Posterior vena cava (tissue), 2 donors: Measurements from ENCODE around the gene ARHGAP32. TPM values are rescaled to one million over a fixed set of nuclear protein-coding genes. Genes with fewer than 3 reads are reported as not detected.
A peak's percentile ranks its signal among the peaks of the same experiment; 100 is the strongest.

Experiments used
- DNase-seq: peaks from one replicate; pipeline ENCODE4 v3.0.0-alpha.2; 2020; ENCODE audit warnings: low spot score
- intact Hi-C, 2 donors: fragments of 100-400 bp; cut with DNase I; formaldehyde crosslinking; loops; one replicate each; pipeline versions ENCODE4 v1.14.1 to v1.14.2; 2022 to 2023
- total RNA-seq, 2 donors: library from RNA; stranded (reverse); fragmentation: NEBNext Ultra II Directional; extraction: Animal tissue kit (Norgen Biotek cat#: 25700); gene quantifications; one replicate each; pipeline ENCODE4 v1.2.1, GENCODE V29; 2021
- donor health status: DM: yes; HTN: yes; CAD: no.
- donor health status: DM: yes; HTN: yes; CAD: no.

The ARHGAP32 gene
- total RNA-seq, 2 donors from 2014 or later: 9.9 to 14.5 TPM

DNA sequence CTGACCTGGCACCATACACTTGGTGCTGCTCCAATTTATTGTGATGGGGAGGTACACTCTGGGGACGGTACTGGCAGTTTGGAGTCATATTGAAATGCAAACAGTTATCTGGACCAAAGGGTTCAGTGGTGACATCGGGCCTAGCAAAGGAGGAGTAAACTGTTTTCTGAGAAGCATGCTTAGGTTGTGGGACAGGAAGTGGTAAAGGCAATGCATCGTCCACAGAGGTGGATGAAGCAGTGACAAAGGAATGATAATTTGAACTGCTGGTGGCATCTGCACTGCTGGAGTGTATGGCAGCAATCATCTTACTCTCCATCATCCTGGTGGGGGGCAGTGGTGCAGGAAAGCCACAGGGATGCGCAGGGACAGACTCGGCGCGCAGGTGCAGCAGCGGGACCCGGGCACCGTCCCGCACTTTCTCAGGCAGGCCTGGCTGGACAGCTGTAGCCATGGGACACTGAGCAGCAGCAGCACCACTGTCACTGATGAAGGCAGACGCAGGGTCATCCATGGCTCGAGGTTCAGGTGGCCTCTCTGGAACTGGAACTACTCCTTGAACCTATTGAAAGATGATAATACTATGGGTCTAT is 221.4 kb downstream of the ARHGAP32 start:
- intact Hi-C loops: no loop called here

DNA sequence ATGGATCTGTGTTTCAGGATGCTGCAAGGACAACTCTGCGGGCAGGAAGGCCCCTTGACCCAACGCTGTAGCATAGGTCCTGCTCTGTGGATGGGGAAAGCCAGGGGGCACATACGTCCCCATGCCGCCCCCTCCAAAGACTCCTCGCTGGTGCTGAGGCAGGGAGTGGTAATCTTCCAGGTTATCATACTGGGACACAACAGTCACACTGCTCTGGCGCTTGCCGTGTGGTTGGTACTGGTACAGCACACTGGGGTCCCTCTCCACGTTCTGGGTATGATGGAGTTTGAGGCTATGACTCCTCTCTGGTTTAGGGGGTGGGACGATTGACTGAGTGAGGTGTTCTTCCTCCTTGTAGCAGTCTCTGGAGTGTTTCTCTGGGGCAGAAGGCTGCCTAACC is 223.2 kb downstream of the ARHGAP32 start:
- intact Hi-C loops: no loop called here

More for the DNA sequence above, 221.4 kb downstream of the ARHGAP32 start:
- no peak for DNase-seq

DNA sequence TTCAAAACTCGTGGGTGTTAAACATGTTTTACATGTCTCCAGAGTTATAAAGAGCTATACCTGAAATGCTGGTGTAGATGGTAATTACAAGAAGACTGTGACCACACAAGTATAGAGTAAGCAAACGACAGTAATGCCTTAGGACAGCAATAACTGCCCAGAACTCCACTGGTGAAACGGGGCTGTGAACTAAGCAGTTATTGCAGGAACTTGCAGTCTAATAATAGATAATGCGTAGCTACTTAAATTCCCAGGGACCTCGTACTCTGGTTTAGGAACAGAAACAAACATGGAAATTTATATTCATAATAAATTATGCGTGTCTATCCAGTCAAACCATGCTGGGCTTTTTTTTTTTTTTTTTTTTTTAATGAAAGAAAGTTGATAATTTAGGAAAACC is 224.5 kb downstream of the ARHGAP32 start:
- DNase-seq: no peak
- intact Hi-C loops: no loop called here

More for the DNA sequence above, 223.2 kb downstream of the ARHGAP32 start:
- no peak for DNase-seq

DNA sequence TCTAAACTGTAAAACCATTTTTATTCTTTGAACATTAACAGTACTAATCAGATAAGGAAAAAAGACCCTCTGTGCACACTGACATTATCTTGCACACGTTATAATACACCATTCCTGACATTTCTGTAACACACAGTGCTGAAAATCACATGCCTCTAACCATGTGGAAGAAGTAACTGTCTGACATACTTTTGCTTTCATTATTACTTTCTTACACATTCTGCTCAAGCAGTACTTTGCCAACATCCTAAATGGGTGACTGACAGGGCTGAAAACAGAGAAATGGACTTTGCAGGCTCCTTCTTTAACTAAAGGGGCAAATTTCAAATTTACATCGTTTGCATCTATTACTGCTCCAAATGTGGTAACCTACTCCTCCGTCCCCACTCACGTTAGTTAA is 226.6 kb downstream of the ARHGAP32 start:
- DNase-seq: no peak
- intact Hi-C loops: no loop called here

DNA sequence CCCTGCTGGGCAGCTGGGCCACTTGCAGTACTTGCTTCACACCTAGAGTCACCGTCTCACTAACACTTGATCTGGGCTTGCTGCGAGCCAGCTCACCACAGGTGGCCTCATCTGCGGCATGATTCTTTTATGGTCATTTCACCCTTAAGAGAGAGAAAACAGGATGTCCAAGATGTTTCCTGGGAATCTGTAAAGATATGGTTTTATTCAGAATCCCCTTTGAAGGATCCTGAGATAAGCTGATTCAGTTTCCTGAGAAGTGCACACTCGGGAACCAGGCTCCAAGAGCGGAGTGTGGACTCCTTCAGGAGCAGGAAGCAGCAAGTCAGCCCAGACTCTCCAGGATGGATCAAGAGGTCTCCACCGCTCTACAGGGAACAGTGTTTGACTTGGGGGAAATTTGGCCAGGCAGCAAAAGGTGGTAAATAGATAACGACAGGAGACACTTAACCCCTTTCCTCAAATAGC is 227.6 kb downstream of the ARHGAP32 start:
- no peak for DNase-seq
- intact Hi-C loops: no loop called here

DNA sequence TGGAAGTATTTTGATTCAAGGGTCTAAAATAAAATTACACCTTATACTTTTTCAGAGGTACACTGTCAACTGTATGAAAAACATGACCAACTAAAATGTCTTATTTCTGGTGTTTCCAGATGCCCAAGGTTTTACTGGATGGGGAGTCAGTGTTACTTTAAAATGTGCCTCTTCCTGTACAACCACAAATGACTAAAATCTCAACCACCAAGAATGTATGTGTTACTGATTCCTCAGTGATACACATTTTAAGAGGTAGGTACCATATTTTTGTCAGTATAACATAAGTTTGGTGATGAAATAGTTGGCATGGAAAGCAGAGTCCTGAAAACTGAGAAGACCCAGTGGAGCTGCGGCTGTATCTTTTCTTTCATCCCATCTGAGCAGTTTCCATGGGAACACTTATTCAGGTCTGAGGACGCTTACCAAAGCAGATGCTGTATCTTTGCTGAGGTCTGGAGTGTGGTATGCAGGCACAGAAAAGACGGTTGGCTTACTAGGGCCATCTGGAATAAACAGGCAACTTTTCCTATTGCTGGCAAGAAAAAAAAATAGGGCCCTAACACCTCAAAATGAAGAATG is 228.3 kb downstream of the ARHGAP32 start:
- no peak for DNase-seq
- intact Hi-C loops: no loop called here

DNA sequence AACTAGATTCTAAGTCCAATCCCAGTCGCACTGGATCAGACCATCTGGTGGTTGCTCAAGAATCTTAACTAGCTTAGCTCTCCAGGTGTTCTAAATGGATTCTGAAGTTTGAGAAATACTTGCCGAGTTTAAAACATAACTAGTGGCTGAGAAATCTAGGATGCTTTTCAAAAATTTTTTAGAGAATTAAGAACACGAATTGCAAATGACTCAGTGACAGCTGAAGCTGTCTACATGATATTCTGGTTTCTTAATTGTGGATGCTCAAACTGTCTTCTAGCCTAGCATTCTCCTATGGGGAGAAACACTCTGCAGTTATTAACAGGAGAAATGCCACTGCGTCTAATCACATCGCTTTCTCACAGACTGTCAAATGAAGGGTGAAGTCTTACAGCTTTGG is 229.2 kb downstream of the ARHGAP32 start:
- DNase-seq: no peak
- intact Hi-C loops: no loop called here

DNA sequence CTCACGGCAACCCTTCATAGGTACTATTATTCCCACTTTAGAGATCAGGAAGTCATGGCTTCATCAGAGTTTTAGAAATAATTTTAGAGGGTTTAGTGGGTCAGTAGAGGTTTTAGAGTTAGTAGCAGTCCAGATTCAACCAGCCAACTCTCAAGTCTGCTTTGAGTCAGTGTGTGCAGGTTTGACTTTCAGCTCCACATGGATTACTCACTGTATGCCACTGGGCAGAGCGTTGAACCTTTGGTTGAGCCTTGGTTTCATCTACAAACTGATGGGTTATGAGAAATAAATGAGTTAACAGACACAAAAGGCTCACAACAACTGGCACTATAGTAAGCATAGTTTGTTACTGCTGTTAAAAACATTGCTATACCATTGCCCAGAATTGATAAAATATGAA is 230.5 kb downstream of the ARHGAP32 start:
- intact Hi-C loops: no loop called here
- no peak for DNase-seq

DNA sequence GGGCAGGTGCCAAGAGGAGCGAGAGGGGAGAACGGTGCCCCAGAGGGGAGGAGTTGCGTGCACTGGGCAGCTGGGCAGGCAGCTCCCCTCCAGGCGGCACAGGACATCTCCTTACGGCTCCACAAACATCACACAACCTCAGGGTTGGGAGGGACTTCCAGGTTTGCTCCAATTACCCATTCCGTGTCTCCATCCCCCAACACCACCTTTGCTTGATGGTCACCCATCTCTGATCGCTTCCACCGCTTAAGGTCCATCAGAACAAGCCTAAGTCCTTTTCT is 235.0 kb downstream of the ARHGAP32 start:
- intact Hi-C loops: loop anchor here (1.0 to 2.0 kb wide), 2 partner anchors 73 to 74 kb away; no protein-coding TSS in a partner anchor
- DNase-seq: no peak

DNA sequence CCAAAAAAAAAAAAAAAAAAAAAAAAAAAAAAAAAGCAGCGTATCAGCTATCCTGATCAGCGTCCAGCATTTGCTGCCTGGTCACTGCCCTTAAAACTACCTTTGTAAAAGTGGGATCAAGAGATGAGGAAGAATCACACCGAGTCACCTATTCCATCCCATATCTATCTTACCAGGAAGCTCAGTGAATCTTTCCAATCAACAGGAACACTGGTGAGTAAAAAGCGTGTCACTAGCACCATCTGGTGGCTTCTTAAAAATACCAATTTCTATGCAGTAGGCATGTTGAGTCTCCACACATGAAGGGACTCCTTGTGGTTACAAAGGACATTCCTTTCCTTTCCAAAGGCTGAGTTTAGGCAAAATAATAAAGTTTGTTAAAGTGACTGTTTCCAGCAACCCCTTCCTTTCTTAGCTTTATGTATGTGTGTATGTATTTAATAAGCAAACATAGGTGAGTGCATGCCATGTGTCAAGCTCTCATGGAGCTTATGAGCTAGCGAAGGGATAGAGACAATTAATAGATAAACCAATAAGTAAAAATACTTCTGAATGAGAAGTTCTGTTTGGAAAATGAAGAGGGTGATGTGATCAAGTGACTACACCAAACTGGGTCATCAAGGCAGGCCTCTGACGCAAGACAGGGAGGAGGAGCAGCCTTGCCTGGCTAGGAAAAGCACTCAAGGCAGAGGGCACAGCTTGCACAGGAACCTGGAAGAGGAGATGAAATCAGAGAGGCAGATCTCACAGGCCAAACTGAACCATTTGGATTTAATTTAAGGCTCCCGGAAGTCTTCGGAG is 235.5 kb downstream of the ARHGAP32 start:
- intact Hi-C loops: loop anchor here (1.0 to 2.0 kb wide), 2 partner anchors 72 to 74 kb away; no protein-coding TSS in a partner anchor
- no peak for DNase-seq

DNA sequence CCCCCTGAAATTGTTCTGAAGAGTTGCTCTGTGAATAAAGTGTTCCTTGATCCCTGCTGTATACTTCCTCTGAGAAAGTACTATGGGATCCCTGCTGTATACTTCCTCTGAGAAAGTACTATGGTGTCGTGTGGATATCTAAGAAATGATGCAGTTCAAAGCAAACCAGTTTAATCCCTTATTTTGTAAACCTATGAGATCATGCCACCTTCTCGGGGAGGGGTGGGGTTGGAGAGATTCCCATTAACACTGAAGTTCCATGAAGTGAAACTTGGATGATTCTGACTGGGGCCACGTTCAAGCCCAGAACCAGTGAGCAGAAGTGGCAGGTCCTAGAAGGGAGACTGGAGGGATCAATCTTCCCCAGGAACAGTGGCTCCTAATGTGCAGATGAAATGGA is 236.5 kb downstream of the ARHGAP32 start:
- intact Hi-C loops: loop anchor here in 1 of 2 donors (2.0 kb wide), 1 partner anchor 73 kb away; no protein-coding TSS in a partner anchor
- no peak for DNase-seq

DNA sequence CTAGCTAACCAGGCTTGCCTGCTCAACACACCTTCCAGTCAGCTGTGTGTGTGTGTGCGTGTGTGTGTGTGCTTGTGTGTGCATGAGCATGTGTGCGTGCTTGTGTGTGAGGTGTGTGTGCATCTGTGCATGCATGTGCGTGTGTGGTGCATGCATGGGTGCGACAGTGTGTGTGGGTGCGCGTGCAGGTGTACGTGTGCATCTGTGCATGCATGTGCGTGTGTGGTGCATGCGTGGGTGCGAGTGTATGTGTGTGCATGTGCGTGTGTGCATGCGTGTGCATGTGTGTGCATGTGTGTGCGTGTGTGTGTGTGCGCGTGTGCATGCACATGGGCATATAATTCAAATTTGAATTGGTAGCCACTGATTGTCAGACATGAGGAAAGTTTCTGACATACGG is 239.0 kb downstream of the ARHGAP32 start:
- DNase-seq: no peak
- intact Hi-C loops: no loop called here

DNA sequence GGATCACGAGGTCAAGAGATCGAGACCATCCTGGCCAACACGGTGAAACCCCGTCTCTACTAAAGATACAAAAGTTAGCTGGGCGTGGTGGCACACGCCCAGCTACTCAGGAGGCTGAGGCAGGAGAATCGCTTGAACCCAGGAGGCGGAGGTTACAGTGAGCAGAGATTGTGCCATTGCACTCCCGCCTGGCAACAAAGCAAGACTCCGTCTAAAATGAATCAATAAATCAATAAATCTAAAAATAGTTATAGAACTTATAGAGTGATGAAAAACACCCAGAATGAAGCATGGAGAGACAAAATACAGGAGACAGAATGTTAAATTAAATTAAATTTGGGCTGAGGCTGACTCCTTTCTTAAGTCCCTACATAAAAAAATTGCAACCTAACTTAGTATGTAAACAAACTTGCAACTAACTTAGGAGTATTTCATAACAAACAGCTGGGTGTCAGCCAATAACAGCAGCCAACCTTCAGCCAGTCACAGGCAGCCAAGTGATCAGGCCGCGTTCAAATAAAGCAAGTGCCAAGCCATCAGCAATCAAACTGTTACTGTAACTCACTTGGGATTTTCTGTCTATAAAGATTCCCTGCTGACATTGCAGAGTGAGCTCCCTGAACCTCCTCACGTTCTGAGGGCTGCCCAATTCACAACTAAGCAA is 242.2 kb downstream of the ARHGAP32 start:
- DNase-seq: no peak
- intact Hi-C loops: no loop called here

DNA sequence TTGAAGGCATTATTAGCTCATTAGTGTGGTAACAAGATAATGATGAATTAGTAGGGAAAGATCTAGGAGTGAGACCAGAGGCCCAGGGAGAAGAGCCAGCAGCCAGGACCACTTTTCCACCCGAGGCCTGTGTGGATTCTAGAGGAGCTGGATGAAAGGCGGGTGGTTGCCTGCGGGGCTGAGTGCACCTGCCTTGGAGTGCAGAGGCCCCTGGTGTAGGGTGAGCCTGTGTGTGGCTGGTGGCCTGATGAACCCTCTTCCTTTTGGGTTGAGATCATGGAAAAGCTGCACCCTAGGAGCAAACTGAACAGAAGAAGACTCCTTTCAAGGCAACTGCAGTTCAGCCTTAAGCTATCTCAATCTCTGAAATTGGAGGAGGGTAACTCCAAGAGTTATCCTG is 243.5 kb downstream of the ARHGAP32 start:
- peak; percentile 30 for DNase-seq
- intact Hi-C loops: no loop called here

DNA sequence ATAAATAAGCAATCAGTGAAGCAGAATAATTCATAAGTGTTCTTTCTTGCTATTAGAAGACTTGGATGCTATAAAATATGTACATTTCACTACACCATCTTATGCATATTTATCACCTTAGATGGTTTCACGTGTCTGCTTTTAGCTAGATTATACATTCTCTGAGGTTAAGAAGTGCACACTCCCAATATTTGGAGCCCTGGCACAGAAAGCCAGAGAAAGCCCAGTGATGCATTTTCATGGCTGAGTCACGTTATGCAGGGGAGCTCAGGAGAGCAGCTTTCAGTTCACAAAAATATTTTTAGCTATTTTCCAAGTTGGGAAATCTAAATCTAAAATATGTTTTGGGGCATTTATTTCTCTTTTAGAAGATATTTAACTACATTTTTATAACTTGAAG is 244.4 kb downstream of the ARHGAP32 start:
- DNase-seq: no peak
- intact Hi-C loops: no loop called here

DNA sequence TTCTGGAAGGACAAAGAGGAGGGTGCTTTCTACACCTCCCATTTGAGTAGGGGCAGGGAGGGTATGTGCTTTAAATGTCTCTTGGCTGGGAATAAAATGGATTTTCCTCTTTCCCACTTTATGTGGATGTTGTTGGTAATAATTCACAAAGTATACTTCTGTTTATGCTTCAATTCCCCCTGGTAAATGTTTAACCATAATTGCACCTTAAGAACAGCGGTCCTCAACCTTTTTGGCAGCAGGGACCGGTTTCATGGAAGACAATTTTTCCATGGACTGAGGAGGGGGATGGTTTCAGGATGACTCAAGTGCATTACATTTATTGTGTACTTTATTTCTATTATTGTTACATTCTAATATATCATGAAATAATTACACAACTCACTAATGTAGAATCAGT is 245.5 kb downstream of the ARHGAP32 start:
- no peak for DNase-seq
- intact Hi-C loops: no loop called here

DNA sequence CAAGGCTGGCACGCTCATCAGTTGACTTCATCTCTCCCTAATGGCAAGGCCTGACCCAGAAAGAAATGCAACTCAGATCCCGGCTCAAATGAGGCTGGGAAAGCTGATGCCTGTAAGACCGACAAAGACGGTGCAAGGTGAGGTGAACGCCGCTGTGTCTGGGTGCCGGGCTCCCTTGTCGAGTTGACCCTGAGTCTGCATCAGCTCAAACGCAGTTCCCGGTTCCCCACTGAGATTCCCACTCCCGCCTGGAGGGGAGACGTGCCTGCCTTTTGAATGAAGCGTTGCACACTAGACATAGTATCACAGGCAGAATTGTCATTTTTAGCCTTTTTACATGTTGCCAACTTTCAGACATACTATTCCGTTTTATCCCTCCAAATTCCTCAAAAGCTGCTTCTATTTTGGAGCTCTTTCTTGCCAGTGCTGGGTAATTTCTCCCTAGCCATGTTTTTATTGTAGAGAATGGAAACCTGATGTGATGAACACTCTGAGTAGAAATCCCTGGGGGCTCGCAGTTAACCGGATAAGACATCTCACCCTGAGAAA is 248.6 kb downstream of the ARHGAP32 start:
- intact Hi-C loops: no loop called here
- no peak for DNase-seq

DNA sequence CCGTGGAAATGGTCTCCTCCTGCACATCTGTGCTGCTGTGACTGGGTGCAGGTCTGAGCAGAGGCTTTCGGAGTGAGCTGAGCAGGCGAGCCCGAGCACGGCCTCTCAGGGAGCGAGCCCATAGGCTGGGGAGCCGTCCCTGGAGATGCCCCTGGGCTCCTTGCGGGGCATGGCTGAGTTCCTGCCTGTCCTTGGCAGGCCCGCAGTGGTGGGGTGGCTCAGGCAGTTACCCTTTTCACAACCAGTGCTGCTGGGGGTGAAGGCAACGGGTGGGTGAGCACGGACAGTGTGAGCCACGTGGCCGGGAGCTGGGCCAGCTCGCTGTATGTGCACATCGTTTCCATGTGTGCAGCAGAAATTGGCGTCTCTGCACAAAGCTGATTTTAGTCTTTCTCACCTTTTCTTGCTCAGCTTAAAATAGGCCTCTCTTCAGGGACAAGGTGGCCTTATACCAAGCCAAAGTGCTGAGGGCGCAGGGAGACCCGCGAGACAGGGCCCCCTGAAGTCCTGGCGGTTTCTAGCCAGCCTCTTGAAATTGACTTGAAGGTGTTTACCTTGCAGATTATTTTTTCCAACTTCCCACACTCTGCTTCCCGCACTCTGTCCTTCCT is 249.2 kb downstream of the ARHGAP32 start, which contains the start of gene TP53AIP1:
TSS of gene TP53AIP1 (minus strand) at position 55 of the 611 bp plus-strand sequence. CDS start 5,053 bp downstream, outside the sequence.
- intact Hi-C loops: no loop called here
- DNase-seq: peak; percentile 66

DNA sequence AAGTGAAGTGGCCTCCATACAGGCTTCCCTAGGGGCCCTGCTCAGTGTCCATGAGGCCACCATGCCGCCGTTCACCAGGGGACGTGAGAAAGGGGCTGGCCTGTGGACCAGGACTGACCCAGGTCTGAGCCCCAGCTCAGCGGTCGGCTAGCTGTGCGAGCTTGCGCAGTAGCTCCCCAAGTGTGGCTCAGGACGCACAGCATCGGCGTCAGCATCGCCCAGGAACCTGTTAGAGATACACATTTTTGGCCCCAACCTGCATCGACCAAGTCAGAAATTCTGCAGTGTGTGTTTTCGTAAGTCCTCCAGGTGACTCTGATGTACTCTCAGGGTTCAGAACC is 249.9 kb downstream of the ARHGAP32 start:
- peak; percentile 47 for DNase-seq
- intact Hi-C loops: no loop called here
